ENCODE results near the gene SMPDL3A.
"Not testable (repeated sequence)": the region's sequence is repeated elsewhere in the genome, so short reads cannot be mapped to it uniquely, and the experiment has no call there.

SMPDL3A gene, protein sequence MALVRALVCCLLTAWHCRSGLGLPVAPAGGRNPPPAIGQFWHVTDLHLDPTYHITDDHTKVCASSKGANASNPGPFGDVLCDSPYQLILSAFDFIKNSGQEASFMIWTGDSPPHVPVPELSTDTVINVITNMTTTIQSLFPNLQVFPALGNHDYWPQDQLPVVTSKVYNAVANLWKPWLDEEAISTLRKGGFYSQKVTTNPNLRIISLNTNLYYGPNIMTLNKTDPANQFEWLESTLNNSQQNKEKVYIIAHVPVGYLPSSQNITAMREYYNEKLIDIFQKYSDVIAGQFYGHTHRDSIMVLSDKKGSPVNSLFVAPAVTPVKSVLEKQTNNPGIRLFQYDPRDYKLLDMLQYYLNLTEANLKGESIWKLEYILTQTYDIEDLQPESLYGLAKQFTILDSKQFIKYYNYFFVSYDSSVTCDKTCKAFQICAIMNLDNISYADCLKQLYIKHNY

GRCh38 chr6:122789182-122790027 lies at the start of gene SMPDL3A:
SMPDL3A (plus strand) TSS chr6:122789258; CDS start chr6:122789347, 89 bp downstream.
- DNase-seq: peak; percentile 66

DNA sequence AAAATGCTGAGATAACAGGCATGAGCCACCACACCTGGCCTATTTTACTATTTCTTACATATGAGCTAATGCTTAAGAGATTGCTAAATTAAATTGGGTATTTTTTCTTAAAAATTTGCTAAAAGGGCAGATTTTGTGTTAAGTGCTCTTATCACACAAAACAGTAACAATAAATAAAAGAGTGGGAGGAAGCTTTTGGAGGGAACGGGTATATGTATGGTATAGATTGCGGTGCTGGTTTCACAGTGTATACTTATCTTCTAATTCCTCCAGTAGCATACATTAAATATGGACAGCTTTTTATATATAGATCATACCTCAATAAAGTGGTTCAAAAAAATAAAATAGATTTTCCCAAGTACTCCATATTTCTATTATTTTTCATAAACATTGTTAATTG lies 49.0 kb upstream of the SMPDL3A start:
- DNase-seq: no peak

GRCh38 chr6:122740936-122741335 lies 48.1 kb upstream of the SMPDL3A start:
- no peak for DNase-seq

- not testable (repeated sequence) for DNase-seq
These were observed 44.8 kb upstream of the SMPDL3A start for GRCh38 chr6:122744247-122744646.

DNA sequence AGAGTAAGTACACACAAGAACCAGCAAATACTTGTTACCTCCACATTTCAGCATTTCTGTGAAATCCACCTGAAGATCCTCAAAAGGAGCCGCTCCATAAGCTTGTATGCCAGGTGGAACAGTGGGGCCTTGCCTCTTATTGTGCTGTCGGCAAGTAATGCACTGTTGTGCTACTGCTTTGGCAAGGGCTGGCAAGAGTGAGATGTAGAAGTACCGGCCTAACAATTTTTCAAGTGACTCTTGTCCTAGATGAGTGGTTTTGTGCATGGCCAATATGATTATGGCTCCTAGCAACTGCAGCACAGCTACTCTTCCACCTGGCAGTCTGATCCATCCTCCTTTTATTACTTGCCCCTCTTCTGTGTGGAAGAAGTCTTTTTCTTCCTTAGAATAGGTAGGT lies 44.2 kb upstream of the SMPDL3A start:
- not testable (repeated sequence) for DNase-seq

DNA sequence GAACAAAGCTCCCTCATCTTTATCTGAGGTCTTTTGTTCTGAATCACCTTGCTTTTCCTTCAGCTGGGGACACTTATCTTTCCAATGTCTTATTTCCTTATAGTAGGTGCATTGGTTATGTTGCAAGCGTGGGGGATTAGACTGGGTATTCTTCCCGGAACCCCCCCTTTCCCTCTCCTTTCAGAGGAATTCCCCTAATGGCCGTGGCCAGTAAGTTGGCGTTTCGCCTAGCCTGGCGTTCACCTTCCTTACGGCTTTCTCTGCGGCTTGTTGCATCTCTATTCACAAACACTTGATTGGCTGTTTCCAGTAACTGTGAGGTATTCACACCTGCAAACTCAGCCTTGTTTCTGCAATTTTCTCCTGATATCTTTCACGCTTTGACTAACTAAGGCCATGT lies 42.4 kb upstream of the SMPDL3A start:
- DNase-seq: no peak

DNA sequence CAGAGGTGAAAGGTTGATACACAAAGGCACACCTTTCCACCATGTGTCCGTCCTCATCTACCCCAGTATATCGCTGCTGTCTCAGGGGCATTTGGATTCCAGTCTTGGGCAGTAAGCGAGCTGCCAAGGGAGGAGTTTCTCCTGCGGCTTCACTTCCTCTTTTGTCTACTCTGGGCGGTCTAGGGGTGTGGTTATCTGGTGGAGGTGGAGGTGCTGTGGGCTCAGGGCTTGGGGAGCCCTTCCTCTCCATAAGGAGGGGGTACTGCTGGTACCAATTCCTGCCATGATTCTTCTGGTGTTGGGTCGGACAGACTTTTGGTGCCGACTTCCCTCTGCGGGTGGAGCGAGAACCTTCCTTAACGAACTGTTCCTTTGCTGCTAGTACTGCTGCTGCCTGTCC lies 41.5 kb upstream of the SMPDL3A start:
- no peak for DNase-seq

- DNase-seq: not testable (repeated sequence)
These were observed 40.1 kb upstream of the SMPDL3A start for GRCh38 chr6:122748945-122749344.

GRCh38 chr6:122749451-122750050 lies 39.5 kb upstream of the SMPDL3A start:
- no peak for DNase-seq

GRCh38 chr6:122751326-122751725 lies 37.7 kb upstream of the SMPDL3A start:
- no peak for DNase-seq

DNA sequence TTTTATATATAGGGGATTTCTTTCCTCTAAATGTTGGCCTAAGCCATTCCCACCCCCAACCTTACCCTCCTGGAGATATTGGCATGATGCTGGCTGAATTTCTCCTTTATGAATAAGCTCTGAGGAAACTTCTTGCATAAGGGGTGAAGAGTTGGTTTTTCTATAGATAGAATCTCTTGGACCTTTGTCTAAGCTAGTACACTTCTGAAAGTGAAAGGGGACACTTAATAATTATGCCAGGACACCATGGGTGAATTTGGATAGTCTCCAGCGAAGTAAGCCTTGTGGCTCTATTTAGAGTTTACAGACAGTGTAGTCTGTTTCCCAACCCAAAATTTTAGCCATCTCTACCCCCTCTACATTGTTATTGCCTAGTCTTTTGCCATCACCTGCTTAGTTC lies 36.6 kb upstream of the SMPDL3A start:
- no peak for DNase-seq

- DNase-seq: no peak
These were observed 35.9 kb upstream of the SMPDL3A start for GRCh38 chr6:122753000-122753687.

GRCh38 chr6:122753688-122754056 lies 35.4 kb upstream of the SMPDL3A start:
- no peak for DNase-seq

DNA sequence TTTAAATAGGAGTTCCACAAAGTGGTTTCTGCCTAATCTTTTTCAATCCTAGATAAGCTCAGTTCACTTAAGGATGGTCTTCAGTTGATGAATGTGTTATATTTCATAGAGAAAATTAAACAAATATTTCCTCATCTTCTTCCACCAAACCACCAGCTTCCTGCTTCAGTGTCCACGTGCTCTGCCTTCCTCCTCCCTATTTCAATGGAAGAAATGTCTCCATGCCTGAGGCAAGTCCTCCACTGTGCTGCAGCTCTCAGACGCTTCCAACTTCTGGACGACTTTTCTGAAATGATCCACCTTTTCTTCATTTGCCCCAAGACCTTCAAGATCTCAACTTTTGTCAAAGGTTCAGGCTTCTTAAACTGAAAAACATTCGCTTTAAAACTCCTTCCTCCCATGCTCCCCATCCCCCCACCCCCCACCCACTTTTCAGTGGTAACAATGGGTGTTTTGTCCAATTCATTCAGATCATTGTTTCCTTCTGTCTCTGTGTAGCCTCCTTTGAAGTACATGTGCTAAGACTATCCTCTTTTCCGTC lies 34.8 kb upstream of the SMPDL3A start:
- DNase-seq: no peak

GRCh38 chr6:122755901-122756300 lies 33.2 kb upstream of the SMPDL3A start:
- DNase-seq: no peak

GRCh38 chr6:122758927-122759334 lies 30.1 kb upstream of the SMPDL3A start:
- DNase-seq: no peak

DNA sequence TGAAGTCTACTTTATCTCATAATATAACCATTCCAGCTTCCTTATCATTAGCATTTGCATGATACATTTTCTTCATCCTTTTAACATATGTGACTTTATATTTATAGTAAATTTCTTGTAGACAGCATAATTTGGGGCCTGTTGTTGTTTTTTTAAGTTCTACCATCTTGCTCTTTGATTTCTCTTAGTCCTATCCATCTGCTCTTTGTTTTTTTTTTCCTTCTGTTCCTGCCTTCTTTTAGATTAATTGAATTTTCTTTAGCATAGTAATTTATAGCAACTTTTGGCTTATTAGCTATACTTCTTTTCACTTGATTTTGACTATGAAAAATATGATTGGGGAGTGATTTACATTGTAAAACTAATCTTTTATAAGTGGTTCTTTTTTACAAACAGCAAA lies 28.7 kb upstream of the SMPDL3A start:
- no peak for DNase-seq

DNA sequence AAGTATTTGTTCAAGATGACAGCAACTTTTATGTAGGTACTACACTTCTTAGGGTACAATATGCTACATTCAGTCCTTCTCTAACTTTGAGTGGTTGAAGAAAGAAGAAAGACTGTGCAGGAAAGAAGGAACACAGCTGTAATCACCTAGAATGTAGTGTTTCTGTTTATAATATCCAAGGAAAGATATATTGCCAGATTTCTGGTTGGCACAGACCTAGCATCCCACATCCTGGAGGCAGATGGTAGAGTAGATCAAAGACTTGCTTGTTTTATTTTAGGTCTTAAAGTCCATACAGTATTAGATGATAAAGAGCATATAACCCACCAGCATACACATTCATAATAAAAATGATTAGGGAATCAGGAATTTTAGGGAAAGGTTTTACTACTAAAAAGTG lies 22.8 kb upstream of the SMPDL3A start:
- no peak for DNase-seq

- no peak for DNase-seq
These were observed 18.0 kb upstream of the SMPDL3A start for GRCh38 chr6:122770835-122771601.

- no peak for DNase-seq
These were observed 16.2 kb upstream of the SMPDL3A start for GRCh38 chr6:122772724-122773415.

- no peak for DNase-seq
These were observed 13.1 kb upstream of the SMPDL3A start for GRCh38 chr6:122775975-122776374.
